SKM-1 (cell line): Measurements from ENCODE around the gene TMEM41A.

ENCODE experiments used
- DNase-seq: peaks from one replicate; lab custom pipeline; 2025; ENCODE audit not compliant: unreplicated experiment; lab: John Stamatoyannopoulos, UW

Gene TMEM41A

GRCh38 chr3:185498503-185499396 is at the start of gene TMEM41A:
Gene TMEM41A, minus strand, starts transcription at chr3:185499035. Its CDS starts 74 bp downstream, at chr3:185498961.
- peak; percentile 83 for DNase-seq

- DNase-seq = no peak
Measured at GRCh38 chr3:185540695-185541094, 41.9 kb upstream of the TMEM41A start.

- no peak for DNase-seq
Measured at GRCh38 chr3:185539934-185540333, 41.1 kb upstream of the TMEM41A start.

- peak; percentile 95 for DNase-seq
Measured at GRCh38 chr3:185537369-185537970, 38.6 kb upstream of the TMEM41A start.

- no peak for DNase-seq
Measured at GRCh38 chr3:185534511-185534910, 35.7 kb upstream of the TMEM41A start.

- DNase-seq = no peak
Measured at GRCh38 chr3:185532901-185533300, 34.1 kb upstream of the TMEM41A start.

GRCh38 chr3:185530856-185531255 is 32.0 kb upstream of the TMEM41A start:
- no peak for DNase-seq

GRCh38 chr3:185528532-185528931 is 29.7 kb upstream of the TMEM41A start:
- no peak for DNase-seq

- DNase-seq = no peak
Measured at GRCh38 chr3:185527364-185527763, 28.5 kb upstream of the TMEM41A start.

- DNase-seq = no peak
Measured at GRCh38 chr3:185526349-185526951, 27.6 kb upstream of the TMEM41A start.

- DNase-seq = no peak
Measured at GRCh38 chr3:185521349-185522138, 22.7 kb upstream of the TMEM41A start.

- DNase-seq = no peak
Measured at GRCh38 chr3:185519021-185519420, 20.2 kb upstream of the TMEM41A start.

GRCh38 chr3:185517387-185518130 is 18.7 kb upstream of the TMEM41A start:
- DNase-seq = no peak

- no peak for DNase-seq
Measured at GRCh38 chr3:185511711-185512110, 12.9 kb upstream of the TMEM41A start.

GRCh38 chr3:185508335-185508991 is 9.6 kb upstream of the TMEM41A start:
- DNase-seq = no peak

- DNase-seq = no peak
Measured at GRCh38 chr3:185507883-185508282, 9.0 kb upstream of the TMEM41A start.

- no peak for DNase-seq
Measured at GRCh38 chr3:185504636-185505035, 5.8 kb upstream of the TMEM41A start.

GRCh38 chr3:185503521-185503920 is 4.7 kb upstream of the TMEM41A start:
- no peak for DNase-seq

- no peak for DNase-seq
Measured at GRCh38 chr3:185502987-185503386, 4.2 kb upstream of the TMEM41A start.

GRCh38 chr3:185490241-185490640 is 8.6 kb downstream of the TMEM41A start:
- DNase-seq = no peak
